WI38 (cell line): ENCODE data around the gene SLC26A6.

Experiments used
- H3K4me3 ChIP-seq: 2 replicates; pipeline ENCODE4 v1.5.1; 2011; ENCODE audit warnings: low read depth, mild to moderate bottlenecking, control low read depth, low read length
- TF ChIP-seq, protein P1 (sequence below): IDR thresholded peaks from 2 replicates; pipeline ENCODE4 v1.5.1; 2012; ENCODE audit warnings: low read depth, mild to moderate bottlenecking, control low read depth, low read length

SLC26A6 gene

DNA sequence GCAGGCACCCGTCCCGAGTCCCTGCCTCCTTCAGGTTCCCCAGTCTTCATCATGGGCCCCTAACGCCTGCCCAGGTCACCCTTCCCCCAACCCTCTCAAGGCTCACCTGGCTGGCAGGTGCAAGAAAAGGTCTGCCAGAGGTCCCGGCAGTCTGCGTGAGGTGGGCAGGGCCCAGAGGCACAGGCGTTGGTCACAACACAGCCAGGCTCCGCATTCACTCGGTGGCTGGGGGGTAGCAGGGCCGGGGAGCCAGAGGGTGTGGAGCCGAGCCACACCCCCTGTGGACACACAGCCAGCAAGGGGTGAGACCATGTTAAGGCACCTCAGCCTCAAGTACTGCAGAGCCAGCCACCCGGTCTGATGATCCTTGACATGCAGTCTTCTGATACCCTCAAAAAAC lies 16.5 kb upstream of the SLC26A6 start:
- H3K4me3 ChIP-seq, result no peak overlapping the region
- TF ChIP-seq, protein P1, sequence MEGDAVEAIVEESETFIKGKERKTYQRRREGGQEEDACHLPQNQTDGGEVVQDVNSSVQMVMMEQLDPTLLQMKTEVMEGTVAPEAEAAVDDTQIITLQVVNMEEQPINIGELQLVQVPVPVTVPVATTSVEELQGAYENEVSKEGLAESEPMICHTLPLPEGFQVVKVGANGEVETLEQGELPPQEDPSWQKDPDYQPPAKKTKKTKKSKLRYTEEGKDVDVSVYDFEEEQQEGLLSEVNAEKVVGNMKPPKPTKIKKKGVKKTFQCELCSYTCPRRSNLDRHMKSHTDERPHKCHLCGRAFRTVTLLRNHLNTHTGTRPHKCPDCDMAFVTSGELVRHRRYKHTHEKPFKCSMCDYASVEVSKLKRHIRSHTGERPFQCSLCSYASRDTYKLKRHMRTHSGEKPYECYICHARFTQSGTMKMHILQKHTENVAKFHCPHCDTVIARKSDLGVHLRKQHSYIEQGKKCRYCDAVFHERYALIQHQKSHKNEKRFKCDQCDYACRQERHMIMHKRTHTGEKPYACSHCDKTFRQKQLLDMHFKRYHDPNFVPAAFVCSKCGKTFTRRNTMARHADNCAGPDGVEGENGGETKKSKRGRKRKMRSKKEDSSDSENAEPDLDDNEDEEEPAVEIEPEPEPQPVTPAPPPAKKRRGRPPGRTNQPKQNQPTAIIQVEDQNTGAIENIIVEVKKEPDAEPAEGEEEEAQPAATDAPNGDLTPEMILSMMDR, result no peak

DNA sequence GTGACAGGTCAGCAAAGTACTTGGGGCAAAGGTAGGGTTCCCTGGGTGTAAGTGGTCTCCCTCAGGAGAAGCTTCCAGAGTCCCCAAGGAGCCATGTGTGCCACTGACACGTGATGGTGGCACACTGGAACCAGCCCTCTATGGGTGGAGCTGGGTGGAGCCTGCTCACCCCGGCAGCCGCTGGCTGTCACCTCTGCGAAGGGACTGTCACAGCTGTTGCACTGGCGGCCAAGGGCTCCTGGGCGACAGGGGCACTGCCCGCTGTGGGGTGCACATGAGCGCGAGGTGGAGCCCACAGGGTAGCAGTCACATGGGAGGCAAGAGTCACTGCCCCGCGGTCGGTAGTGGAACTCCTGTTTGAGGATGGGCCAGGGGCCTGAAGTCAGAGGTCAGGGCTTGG lies 15.5 kb upstream of the SLC26A6 start:
- TF ChIP-seq, protein P1, result no peak
- H3K4me3 ChIP-seq, result no peak overlapping the region

DNA sequence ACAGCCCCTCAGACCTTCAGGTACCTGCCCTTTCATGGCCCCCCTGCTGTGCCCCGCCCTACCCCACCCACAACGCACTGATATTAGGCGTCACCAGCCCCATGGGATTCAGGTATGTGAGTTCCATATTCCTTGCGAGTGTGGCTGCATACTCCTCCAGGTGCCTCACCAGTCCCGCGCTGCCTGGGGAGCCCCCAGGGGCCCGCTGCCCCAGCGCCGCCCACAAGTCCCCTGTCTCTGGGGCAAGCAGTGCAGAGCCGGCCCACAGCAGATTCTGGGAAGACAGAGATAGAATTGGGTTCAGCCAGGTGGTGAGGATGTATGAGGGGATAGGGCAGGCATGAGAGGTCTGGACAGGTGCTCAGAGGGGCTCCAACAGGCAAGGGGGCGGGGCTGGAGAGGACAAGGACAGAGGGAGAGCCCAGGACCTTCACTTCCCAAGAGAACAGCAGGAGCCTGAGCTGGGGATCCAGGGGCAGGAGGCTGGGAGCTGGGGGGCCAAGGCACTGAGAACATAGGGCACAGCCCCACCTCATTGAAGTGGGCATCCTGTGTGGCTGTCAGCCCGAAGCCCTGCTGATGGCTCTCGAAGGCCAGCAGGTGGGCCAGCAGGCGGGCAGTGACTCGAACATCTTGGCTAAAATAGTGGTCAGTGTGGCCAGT lies 13.1 kb upstream of the SLC26A6 start:
- TF ChIP-seq, protein P1, result no peak
- no peak overlapping the region for H3K4me3 ChIP-seq

DNA sequence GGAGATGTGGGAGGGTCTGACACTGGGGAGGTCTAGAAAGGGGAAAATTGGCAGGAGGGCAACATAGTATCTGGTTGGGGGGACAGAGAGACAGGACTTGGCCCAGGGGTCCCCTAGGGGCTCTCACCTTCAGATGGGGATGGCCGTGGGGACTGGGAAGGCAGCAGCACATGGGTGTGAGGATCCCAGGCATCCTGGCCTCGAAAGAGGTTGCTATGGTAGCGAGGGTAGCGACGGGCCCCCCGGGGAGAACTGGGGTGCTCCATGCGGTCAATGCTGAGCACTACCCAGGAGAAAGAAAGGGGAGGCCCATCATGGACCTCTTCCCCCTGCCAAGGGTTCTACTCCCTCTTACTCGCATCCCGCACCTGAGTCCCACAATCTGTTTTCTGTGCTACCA lies 12.5 kb upstream of the SLC26A6 start:
- H3K4me3 ChIP-seq, result no peak overlapping the region

DNA sequence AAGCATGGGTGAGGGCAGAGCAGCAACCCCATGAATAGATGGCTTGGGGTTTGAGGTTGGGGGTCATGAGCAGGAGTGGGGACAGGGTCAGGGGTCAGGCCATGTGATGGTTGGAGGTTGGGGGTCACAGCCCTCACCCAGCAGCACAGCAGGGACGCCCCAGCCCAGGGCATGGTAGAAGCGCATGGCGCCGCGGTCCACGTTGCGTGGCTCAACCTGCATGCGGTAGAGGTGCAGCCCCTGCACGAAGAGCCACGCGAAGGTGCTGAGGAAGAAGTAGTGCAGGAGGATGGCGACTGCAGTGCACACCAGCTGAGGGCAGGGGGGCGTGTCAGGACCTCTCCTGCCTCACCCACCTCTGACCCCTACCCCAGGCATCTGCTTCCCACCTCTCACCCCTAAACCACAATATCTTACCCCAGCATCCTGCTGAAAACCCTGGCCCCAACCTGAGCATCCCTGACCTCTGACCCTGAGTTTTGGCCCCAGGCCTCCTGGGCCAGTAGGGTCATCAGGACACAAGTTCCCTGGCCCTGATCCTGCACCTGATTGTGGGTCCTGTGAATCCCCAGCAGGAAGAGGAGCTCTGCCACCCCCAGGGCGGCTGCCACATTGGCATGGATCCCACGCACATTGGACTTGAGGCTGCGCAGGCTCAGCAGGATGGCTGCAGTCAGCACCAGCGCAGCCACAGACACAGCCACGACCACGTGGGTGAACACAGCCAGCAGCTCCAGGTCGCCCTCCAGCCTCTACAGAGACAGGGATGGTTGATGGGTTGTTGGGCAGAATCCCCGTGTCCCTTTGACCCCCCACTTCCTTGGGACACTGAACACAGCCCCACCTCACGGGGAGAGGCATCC lies 9.9 kb upstream of the SLC26A6 start:
- no peak overlapping the region for H3K4me3 ChIP-seq
- TF ChIP-seq, protein P1, result no peak

More for the DNA sequence above, 12.5 kb upstream of the SLC26A6 start:
- TF ChIP-seq, protein P1, result no peak

DNA sequence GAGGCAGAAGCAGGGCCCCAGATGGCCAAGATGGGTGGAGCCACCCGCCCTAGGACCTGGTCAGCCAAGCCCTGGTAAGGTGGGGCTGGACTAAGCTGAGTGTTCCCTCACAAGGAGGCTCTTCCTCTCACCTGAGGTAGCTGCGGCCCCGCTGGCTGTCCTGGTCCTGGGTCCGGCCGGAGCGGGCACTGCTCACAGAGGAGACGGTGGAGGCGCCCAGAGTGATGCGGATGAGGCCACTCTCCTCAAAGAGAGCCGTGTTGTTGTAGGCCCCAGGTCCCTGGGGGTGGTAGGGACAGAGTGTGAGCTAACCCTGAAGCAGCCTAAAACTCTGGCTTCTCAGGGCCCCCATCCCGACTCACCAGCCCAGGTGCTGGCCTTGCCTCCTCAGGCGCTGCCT lies 7.3 kb upstream of the SLC26A6 start:
- TF ChIP-seq, protein P1, result no peak

DNA sequence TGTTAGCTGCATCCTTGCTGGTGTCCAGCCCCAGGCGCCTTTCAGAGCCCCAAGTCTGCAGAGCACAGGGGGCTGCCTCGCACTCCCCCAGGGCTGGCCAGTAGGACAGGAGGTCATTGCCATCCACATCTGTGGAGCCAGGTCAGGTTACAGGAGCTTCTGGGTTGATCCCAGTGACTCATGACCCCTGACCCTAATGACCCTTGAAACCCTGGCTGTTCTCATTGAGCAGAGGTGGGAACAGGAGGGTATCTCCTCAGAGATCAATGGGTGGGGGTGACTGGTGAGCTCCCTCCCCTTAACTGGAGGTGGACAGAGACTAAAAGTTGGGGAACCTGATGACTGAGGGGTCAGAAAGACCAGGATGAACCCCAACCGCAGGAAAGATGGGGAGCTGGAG lies 6.1 kb upstream of the SLC26A6 start:
- TF ChIP-seq, protein P1, result no peak
- H3K4me3 ChIP-seq, result no peak overlapping the region

More for the DNA sequence above, 7.3 kb upstream of the SLC26A6 start:
- no peak overlapping the region for H3K4me3 ChIP-seq
